ENCODE results near the gene ACD. TPM values are rescaled to one million over a fixed set of nuclear protein-coding genes. Genes with fewer than 3 reads are reported as not detected.
A peak's percentile ranks its signal among the peaks of the same experiment; 100 is the strongest.

The ACD gene
- total and polyA plus RNA-seq, 9 of the 15 experiments (the other 6 are each of a cell fraction or from before 2014, with no cell fraction given) = 4.2 to 47.4 (median 19.2) TPM

DNA sequence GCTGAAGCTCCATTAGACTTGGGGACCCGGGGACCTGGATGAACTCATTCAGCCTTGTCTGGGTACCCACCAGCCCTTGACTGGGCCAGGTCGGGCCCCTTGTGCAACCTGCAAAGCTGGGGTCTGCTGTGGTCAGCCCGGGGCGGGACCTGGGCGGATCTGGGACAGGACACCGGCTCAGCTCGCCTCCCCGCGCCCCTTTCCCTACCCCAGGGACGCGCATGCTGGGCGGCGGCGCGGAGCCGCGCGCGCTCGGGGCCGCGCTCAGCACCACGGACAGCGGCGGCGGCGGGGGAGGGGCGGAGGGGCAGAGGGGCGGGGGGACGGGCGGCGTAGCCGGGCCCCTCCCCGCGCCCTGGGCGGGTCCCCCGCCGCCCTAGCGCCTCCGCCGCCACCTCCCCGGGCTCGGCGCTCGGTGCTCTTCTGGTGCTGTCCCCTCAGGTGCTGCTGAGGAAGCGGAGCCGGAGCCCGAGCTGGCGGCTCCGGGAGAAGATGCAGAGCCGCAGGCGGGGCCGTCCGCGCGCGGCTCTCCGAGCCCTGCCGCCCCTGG is 7.4 kb downstream of the ACD start:
- intact Hi-C loops (cut with micrococcal nuclease) = no loop called here
- Histone ChIP-seq H3K79me2 (ENCODE audit: control insufficient read depth, insufficient read depth, low read length) (no peaks in the 10 kb centered on the region), H3K9ac (ENCODE audit: insufficient read depth in 1 of 2, low read depth in 2 of 2, low read length in 2 of 2) (peak overlapping the region in 1 of 2 experiments; percentile 81; a peak in 2 of 4 replicates), H3K4me1 (replicated peaks in 1 of 2; ENCODE audit: control insufficient read depth in 2 of 2, insufficient read depth in 2 of 2, low read length in 2 of 2) (peaks cover 0 to 55% of the 10 kb centered on the region in 2 experiments; a peak in 4 of 5 replicates), H3K36me3 (ENCODE audit: control insufficient read depth, insufficient read depth, low read length) (peaks cover 4% of the 10 kb centered on the region; the same call in 1 of the 3 replicates), H3K4me3 (peak overlapping the region; percentile 29), H3K9me1 (ENCODE audit: control insufficient read depth, insufficient read depth, low read length) (no peaks in the 10 kb centered on the region), H3K9me3 (replicated peaks; ENCODE audit: control insufficient read depth, insufficient read depth, low read depth, low read length) (no peaks in the 10 kb centered on the region), H4K20me1 (replicated peaks; ENCODE audit: control insufficient read depth, insufficient read depth, low read length) (0 out of 2 replicates have a peak, but pooled peaks cover 13% of the 10 kb centered on the region), H3K4me2 (ENCODE audit: insufficient read depth, low read length) (no peak overlapping the region), H3K27me3 (ENCODE audit: control insufficient read depth in 2 of 2, insufficient read depth in 2 of 2, low read length in 2 of 2) (peaks cover 8 to 59% of the 10 kb centered on the region in 2 experiments; a peak in 4 of 5 replicates), H3K27ac (ENCODE audit: extremely low read depth, low read depth, low read length) (no peak overlapping the region), H2AFZ (ENCODE audit: low read depth, low read length) (no peak overlapping the region)
- BruUV-seq (replicated peaks) = no TSS peak
- FAIRE-seq = no peak
- ChIA-PET CTCF (ENCODE audit: low intra/inter-chr PET ratio) (interaction anchor here (0.6 to 1.5 kb wide), 2 partner anchors 90 to 131 kb away, joined by 3 read pairs; no protein-coding TSS in a partner anchor), POLR2A (no interaction called here)
- ATAC-seq = peak; percentile 93
- 0% methylated on average over 2 of the region's 59 CpGs for WGBS (ENCODE audit: insufficient coverage, low coverage, missing lambda C conversion rate)
- in situ Hi-C loops (cut with MboI) = no loop called here
- DNase-seq (ENCODE audit: extremely low read depth in 1 of 4, low spot score in 3 of 4) = peak; percentile 76 to 97 (median 97)
- no peak for TF ChIP-seq CREB1 (IDR thresholded peaks at IDR 0.05)
- TF ChIP-seq CREB1 (CRISPR knock-in tag; IDR thresholded peaks at IDR 0.05) = peak; percentile 8; the same call in 1 of the 2 replicates
- TF ChIP-seq, protein P1, sequence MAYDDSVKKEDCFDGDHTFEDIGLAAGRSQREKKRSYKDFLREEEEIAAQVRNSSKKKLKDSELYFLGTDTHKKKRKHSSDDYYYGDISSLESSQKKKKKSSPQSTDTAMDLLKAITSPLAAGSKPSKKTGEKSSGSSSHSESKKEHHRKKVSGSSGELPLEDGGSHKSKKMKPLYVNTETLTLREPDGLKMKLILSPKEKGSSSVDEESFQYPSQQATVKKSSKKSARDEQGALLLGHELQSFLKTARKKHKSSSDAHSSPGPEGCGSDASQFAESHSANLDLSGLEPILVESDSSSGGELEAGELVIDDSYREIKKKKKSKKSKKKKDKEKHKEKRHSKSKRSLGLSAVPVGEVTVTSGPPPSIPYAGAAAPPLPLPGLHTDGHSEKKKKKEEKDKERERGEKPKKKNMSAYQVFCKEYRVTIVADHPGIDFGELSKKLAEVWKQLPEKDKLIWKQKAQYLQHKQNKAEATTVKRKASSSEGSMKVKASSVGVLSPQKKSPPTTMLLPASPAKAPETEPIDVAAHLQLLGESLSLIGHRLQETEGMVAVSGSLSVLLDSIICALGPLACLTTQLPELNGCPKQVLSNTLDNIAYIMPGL (CRISPR knock-in tag; IDR thresholded peaks at IDR 0.05) = 0 out of 2 replicates have a peak, but pooled peaks have one; percentile 55
- TF ChIP-seq RCOR1 (IDR thresholded peaks at IDR 0.05; ENCODE audit: borderline replicate concordance in 1 of 2, low read depth in 2 of 2, low read length in 2 of 2) = 0 out of 4 replicates have a peak, but pooled peaks of 1 of the 2 experiments have one; percentile 13
- peak; percentile 31 for TF ChIP-seq RBBP5 (IDR thresholded peaks at IDR 0.05; ENCODE audit: borderline replicate concordance, insufficient read depth, low read length, poor library complexity, severe bottlenecking)
- TF ChIP-seq TOE1 (IDR thresholded peaks at IDR 0.05; ENCODE audit: borderline replicate concordance) = no peak
- no peak for TF ChIP-seq TOE1 (CRISPR knock-in tag; IDR thresholded peaks at IDR 0.05; ENCODE audit: borderline replicate concordance, low read depth)
- TF ChIP-seq ZNF282 (CRISPR knock-in tag; IDR thresholded peaks at IDR 0.05) = no peak
- 0 out of 2 replicates have a peak, but pooled peaks have one; percentile 44 for TF ChIP-seq ZNF431 (CRISPR knock-in tag; IDR thresholded peaks at IDR 0.05)
- TF ChIP-seq, protein P2, sequence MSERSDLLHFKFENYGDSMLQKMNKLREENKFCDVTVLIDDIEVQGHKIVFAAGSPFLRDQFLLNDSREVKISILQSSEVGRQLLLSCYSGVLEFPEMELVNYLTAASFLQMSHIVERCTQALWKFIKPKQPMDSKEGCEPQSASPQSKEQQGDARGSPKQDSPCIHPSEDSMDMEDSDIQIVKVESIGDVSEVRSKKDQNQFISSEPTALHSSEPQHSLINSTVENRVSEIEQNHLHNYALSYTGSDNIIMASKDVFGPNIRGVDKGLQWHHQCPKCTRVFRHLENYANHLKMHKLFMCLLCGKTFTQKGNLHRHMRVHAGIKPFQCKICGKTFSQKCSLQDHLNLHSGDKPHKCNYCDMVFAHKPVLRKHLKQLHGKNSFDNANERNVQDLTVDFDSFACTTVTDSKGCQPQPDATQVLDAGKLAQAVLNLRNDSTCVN (CRISPR knock-in tag; IDR thresholded peaks at IDR 0.05) = no peak
- TF ChIP-seq ZNF589 (CRISPR knock-in tag; IDR thresholded peaks at IDR 0.05; ENCODE audit: low read depth) = no peak
- no peak for TF ChIP-seq CEBPG (CRISPR knock-in tag; IDR thresholded peaks at IDR 0.05)
- no peak for TF ChIP-seq CEBPG (tag; conservative IDR thresholded peaks at IDR 0.05 in 1 of 2, IDR thresholded peaks at IDR 0.05 in 1 of 2)
- TF ChIP-seq JUN (IDR thresholded peaks at IDR 0.05; ENCODE audit: borderline replicate concordance, low read depth, low read length) = no peak
- TF ChIP-seq JUN (CRISPR knock-in tag; IDR thresholded peaks at IDR 0.05; ENCODE audit: borderline replicate concordance) = no peak
- no peak for TF ChIP-seq POLR3G (IDR thresholded peaks at IDR 0.05; ENCODE audit: extremely low read depth, insufficient read length, insufficient replicate concordance)
- peak; percentile 89 for TF ChIP-seq ZNF766 (CRISPR knock-in tag; conservative IDR thresholded peaks at IDR 0.05)
- TF ChIP-seq ILF3 (IDR thresholded peaks at IDR 0.05; ENCODE audit: borderline replicate concordance) = no peak

Data from K562 (cell line).